Measurements from ENCODE around the gene PPP2R5C.

The PPP2R5C gene

DNA sequence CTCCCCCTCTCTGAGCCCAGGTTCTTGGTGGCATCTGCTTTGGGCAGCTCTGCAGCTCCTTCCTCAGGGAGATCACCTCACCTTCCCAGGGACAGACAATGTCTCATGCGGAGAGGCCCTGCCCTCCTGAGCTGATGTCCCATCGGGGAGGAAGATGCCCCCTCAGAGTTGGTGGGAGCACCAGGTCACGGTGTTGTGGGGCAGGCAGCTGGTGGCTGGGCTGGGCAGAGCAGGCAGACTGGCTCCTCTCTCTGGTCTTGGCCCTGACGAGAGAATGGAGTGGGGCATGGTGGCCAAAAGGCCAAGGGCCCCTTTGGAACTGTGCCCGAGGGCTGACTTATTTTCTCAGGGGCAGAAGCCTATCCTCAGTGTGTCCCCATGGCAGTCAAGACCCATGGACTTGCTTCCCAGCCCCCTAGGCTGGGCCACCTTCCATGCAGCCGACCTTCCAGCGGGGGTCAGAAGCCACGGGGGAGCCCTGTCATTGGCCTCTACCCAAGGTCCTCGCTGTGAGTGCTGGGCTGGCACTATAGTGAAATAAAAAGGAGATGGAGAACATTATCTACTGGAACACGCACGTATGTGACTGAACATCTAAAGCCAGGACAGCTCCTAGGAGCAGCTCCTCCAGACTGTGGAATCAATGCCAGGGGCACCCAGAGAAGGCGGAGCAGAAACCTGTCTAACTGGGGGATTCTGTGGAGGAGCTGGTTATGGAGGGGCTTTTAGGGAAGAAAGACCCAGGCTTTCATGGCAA lies 21.9 kb downstream of the PPP2R5C start:
- no peak overlapping the region for H3K4me3 ChIP-seq (replicated peaks in 1 of 2; ENCODE audit: low read depth in 2 of 2, low read length in 2 of 2)
- no peak for DNase-seq (ENCODE audit: low read depth in 2 of 2)
- TF ChIP-seq, protein P1, sequence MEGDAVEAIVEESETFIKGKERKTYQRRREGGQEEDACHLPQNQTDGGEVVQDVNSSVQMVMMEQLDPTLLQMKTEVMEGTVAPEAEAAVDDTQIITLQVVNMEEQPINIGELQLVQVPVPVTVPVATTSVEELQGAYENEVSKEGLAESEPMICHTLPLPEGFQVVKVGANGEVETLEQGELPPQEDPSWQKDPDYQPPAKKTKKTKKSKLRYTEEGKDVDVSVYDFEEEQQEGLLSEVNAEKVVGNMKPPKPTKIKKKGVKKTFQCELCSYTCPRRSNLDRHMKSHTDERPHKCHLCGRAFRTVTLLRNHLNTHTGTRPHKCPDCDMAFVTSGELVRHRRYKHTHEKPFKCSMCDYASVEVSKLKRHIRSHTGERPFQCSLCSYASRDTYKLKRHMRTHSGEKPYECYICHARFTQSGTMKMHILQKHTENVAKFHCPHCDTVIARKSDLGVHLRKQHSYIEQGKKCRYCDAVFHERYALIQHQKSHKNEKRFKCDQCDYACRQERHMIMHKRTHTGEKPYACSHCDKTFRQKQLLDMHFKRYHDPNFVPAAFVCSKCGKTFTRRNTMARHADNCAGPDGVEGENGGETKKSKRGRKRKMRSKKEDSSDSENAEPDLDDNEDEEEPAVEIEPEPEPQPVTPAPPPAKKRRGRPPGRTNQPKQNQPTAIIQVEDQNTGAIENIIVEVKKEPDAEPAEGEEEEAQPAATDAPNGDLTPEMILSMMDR (IDR thresholded peaks at IDR 0.05; ENCODE audit: low read depth, low read length) = no peak

DNA sequence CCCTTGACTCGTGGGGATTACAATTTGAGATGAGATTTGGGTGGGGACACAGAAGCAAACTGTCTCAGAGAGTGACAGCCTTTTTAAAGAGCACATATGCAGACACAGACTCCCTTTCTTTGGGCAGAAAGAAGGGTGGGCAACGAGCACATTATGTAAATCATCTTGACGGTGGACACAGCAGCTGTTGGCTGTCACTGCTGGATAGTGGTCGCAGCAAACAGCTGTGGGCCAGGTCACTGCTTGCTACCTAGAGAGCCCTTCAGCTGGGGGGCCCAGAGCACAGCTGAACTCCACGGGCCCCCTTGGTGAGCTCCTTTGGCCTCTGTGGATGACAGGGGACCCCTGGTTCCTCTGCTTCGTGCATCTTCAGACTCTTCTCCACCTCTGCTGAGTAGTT lies 23.1 kb downstream of the PPP2R5C start:
- no peak overlapping the region for H3K4me3 ChIP-seq (replicated peaks in 1 of 2; ENCODE audit: low read depth in 2 of 2, low read length in 2 of 2)
- TF ChIP-seq, protein P1 (IDR thresholded peaks at IDR 0.05; ENCODE audit: low read depth, low read length) = no peak
- no peak for DNase-seq (ENCODE audit: low read depth in 2 of 2)

DNA sequence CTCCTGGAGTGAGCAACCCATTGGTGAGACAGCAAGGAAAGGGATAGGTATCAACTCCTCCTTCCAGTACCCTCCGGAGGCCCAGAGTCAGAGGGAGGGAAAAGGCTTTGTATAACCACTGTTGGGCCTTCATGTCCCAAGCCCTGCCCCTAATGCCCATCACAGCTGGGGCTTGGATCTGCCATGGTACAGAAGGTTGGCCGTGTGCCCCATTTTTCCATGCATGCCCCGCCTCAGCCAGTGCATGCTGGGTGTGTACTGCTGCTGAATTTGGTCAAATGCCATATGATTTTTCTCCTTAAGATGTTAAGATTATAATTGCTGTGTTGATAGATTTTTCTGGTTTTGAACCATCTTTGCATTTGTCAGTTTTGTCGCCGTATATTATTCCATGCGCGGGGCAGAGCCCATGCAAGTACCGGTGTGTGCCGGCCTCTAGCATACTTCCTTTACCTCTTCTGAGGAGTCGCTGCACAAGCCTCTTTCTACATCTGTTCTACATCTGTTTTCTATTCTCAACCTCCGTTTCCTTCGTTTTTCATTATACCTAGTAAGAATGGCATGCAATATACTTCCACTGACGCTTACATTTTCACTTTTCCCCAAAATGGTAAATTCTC lies 26.6 kb downstream of the PPP2R5C start:
- TF ChIP-seq, protein P1 (IDR thresholded peaks at IDR 0.05; ENCODE audit: low read depth, low read length) = no peak

DNA sequence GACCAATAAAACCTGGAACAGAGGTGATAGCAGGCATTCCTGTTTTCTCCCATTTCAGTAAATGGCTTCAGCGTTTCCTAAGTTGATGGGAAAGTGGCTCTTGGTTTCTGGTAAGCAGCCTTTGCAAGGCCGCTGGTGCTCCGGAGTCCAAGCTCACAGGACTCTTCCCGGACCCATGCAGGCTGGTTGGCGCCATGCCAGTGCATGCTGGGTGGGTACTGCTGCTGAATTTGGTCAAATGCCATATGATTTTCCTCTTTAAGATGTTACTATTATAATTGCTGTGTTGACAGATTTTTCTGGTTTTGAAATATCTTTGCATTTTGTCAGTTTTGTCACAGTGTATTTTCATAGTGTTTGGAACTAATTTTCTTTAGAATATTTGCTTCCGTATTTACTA lies 27.7 kb downstream of the PPP2R5C start:
- DNase-seq (ENCODE audit: low read depth in 2 of 2) = no peak
- no peak overlapping the region for H3K4me3 ChIP-seq (replicated peaks in 1 of 2; ENCODE audit: low read depth in 2 of 2, low read length in 2 of 2)

More for the DNA sequence above, 26.6 kb downstream of the PPP2R5C start:
- DNase-seq (ENCODE audit: low read depth in 2 of 2) = no peak
- H3K4me3 ChIP-seq (replicated peaks in 1 of 2; ENCODE audit: low read depth in 2 of 2, low read length in 2 of 2) = no peak overlapping the region

DNA sequence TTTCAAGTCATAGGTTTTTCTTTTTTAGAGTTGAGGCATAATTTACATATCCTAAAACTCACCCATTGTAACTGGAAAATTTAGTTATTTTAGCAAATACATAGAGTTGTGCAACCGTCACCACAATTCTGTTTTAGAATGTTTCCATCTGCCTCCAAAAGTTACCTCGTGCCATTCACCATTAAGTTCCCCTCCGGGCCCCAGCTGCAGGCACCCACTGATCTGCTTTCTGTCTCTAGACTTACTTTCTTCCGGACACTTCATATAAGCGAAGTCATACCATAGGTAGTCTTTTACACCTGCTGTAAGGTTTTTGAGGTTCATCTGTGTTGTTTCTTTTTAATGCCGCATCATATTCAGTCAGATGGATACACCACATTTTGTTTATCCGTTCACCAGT lies 28.7 kb downstream of the PPP2R5C start:
- DNase-seq (ENCODE audit: low read depth in 2 of 2) = no peak
- no peak overlapping the region for H3K4me3 ChIP-seq (replicated peaks in 1 of 2; ENCODE audit: low read depth in 2 of 2, low read length in 2 of 2)
- TF ChIP-seq, protein P1 (IDR thresholded peaks at IDR 0.05; ENCODE audit: low read depth, low read length) = no peak

More for the DNA sequence above, 27.7 kb downstream of the PPP2R5C start:
- TF ChIP-seq, protein P1 (IDR thresholded peaks at IDR 0.05; ENCODE audit: low read depth, low read length) = no peak

DNA sequence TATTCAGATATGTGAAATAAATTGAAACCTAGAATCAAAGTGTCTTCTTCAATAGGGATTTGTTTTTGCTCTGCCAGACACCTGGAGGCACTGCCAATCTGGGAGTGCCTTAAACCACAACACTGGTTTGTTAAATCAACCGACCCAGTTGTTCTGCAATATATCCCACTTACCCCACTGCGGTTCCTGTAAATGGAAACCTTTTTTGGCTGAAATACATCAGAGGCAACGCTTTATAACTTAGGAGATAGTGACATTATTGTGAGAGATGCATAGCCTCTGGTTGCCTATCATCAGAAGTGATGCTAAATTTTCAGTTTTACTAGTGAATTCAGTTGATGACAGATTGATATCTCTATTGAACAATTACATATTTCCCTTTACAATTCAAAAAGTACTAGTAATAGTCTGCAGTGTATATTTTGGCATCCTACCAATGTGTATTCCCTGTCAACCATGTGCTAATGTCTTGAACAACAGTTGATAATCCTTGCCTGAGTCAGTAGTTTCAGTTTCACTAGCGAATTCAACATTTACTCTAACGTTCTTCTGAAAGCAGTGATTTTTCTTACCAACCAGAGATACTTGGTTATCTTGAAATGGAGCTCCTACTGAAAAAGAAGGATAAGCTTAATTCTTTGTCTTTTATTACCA lies 30.5 kb downstream of the PPP2R5C start:
- TF ChIP-seq, protein P1 (IDR thresholded peaks at IDR 0.05; ENCODE audit: low read depth, low read length) = no peak
- H3K4me3 ChIP-seq (replicated peaks in 1 of 2; ENCODE audit: low read depth in 2 of 2, low read length in 2 of 2) = peak overlapping the region; percentile 6 to 43
- DNase-seq (ENCODE audit: low read depth in 2 of 2) = peak; percentile 66 to 77

Data from cardiac fibroblast (primary cell).